G401.6 (cell line): ENCODE data around the gene ZMIZ2.

Experiments used
- FAIRE-seq: peaks from 2 replicates; lab custom pipeline; 2012; peaks lifted over from hg19 to GRCh38; lab: Jason Lieb, UNC

ZMIZ2 gene

GRCh38 chr7:44802418-44803025 is 53.9 kb downstream of the ZMIZ2 start:
- no peak for FAIRE-seq

GRCh38 chr7:44803828-44804519 is 55.3 kb downstream of the ZMIZ2 start:
- peak; percentile 45 for FAIRE-seq

GRCh38 chr7:44805950-44806349 is 57.3 kb downstream of the ZMIZ2 start:
- FAIRE-seq = peak; percentile 55

GRCh38 chr7:44808914-44809393 is 60.3 kb downstream of the ZMIZ2 start:
- no peak for FAIRE-seq

GRCh38 chr7:44811093-44811492 is 62.4 kb downstream of the ZMIZ2 start:
- FAIRE-seq = no peak

GRCh38 chr7:44811571-44811970 is 62.9 kb downstream of the ZMIZ2 start:
- no peak for FAIRE-seq

- FAIRE-seq = no peak
These were observed 66.3 kb downstream of the ZMIZ2 start for GRCh38 chr7:44814919-44815318.

GRCh38 chr7:44819292-44819691 is 70.6 kb downstream of the ZMIZ2 start:
- no peak for FAIRE-seq
